NB4 (cell line): ENCODE measurements around the gene CCDC177.

Source experiments
- MYC ChIP-seq: IDR thresholded peaks from 2 replicates; pipeline ENCODE4 v1.6.1; 2011; ENCODE audit warnings: low read depth, low read length
- POLR2A ChIP-seq: IDR thresholded peaks from 2 replicates; pipeline ENCODE4 v1.6.1; 2011; ENCODE audit warnings: mild to moderate bottlenecking; ENCODE audit not compliant: insufficient read length; ENCODE audit errors: extremely low read depth
- TF ChIP-seq, protein P1 (sequence below): IDR thresholded peaks from one replicate; pipeline ENCODE4 v1.5.1; 2012; ENCODE audit warnings: low read depth, low read length
- TF ChIP-seq, protein P2 (sequence below): IDR thresholded peaks from 2 replicates; pipeline ENCODE4 v1.6.1; 2011; ENCODE audit warnings: low read depth, low read length

GRCh38 chr14:69624136-69624535 is 49.5 kb upstream of the CCDC177 start:
- TF ChIP-seq, protein P1, sequence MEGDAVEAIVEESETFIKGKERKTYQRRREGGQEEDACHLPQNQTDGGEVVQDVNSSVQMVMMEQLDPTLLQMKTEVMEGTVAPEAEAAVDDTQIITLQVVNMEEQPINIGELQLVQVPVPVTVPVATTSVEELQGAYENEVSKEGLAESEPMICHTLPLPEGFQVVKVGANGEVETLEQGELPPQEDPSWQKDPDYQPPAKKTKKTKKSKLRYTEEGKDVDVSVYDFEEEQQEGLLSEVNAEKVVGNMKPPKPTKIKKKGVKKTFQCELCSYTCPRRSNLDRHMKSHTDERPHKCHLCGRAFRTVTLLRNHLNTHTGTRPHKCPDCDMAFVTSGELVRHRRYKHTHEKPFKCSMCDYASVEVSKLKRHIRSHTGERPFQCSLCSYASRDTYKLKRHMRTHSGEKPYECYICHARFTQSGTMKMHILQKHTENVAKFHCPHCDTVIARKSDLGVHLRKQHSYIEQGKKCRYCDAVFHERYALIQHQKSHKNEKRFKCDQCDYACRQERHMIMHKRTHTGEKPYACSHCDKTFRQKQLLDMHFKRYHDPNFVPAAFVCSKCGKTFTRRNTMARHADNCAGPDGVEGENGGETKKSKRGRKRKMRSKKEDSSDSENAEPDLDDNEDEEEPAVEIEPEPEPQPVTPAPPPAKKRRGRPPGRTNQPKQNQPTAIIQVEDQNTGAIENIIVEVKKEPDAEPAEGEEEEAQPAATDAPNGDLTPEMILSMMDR = no peak
- no peak for TF ChIP-seq POLR2A
- no peak for TF ChIP-seq MYC
- TF ChIP-seq, protein P2, sequence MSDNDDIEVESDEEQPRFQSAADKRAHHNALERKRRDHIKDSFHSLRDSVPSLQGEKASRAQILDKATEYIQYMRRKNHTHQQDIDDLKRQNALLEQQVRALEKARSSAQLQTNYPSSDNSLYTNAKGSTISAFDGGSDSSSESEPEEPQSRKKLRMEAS = no peak
